Prostate gland (tissue), 2 donors: ENCODE measurements around the gene ATP5MC2.

ENCODE experiments used
- CTCF ChIP-seq, 4 experiments: fragments of 200-600 bp in 2 of 4; fragments of 450-650 bp in 2 of 4; sonication (generic) in 2 of 4; IDR thresholded peaks; 1 replicate in 3 of 4; 2 replicates in 1 of 4; pipeline ENCODE4 v1.5.1; 2016 to 2019; ENCODE audit warnings: antibody characterized with exemption in 4 of 4, mild to moderate bottlenecking in 2 of 4, moderate library complexity in 2 of 4
- POLR2A ChIP-seq: fragments of 450-650 bp; IDR thresholded peaks from one replicate; pipeline ENCODE4 v1.6.1; 2016; ENCODE audit warnings: antibody characterized with exemption, mild to moderate bottlenecking
- POLR2AphosphoS5 ChIP-seq: sonication (generic); formaldehyde crosslinking; IDR thresholded peaks from one replicate; pipeline ENCODE4 v1.6.1; 2017; ENCODE audit warnings: antibody characterized with exemption

- no peak for TF ChIP-seq POLR2AphosphoS5
- no peak for TF ChIP-seq CTCF (IDR thresholded peaks at IDR 0.05)
- no peak for TF ChIP-seq POLR2A
Measured at GRCh38 chr12:53713516-53713915, 37.6 kb upstream of the ATP5MC2 start.
